Naive thymus-derived CD4-positive, alpha-beta T cell (primary cell): ENCODE data around the gene AFAP1. TPM values are rescaled to one million over a fixed set of nuclear protein-coding genes. Genes with fewer than 3 reads are reported as not detected.

Experiments
- ATAC-seq: fragments of 150-1000 bp; cut with Tn5 transposase; 2 replicates; pipeline ENCODE4 v1.10.0; 2021; ENCODE audit warnings: mild to moderate bottlenecking, moderate library complexity
- CTCF ChIA-PET: fragments of 350-600 bp; sonication (Branson Sonifier 250); formaldehyde crosslinking; loops from one replicate; lab custom pipeline; 2021; ENCODE audit warnings: antibody characterized with exemption; lab: Charles Lee
- POLR2A ChIA-PET: fragments of 350-600 bp; sonication (Branson Sonifier 250); formaldehyde crosslinking; loops from one replicate; lab custom pipeline; 2021; ENCODE audit warnings: antibody characterized with exemption, inconsistent platforms; lab: Charles Lee
- DNase-seq, 9 donors: peaks; one replicate each; pipeline versions ENCODE4 v3.0.0 to v3.0.0-alpha.2; 2020 to 2022; ENCODE audit warnings: mixed read lengths in 1 of 9
- H3K27ac ChIP-seq: one replicate; pipeline ENCODE4 v1.7.0; 2013; ENCODE audit warnings: mild to moderate bottlenecking, low read depth, low read length, moderate library complexity
- H3K27me3 ChIP-seq, 2 donors: one replicate each; pipeline ENCODE4 v1.7.0; 2013; ENCODE audit warnings: low read length in 2 of 2, mild to moderate bottlenecking in 2 of 2, moderate library complexity in 2 of 2; ENCODE audit not compliant: control insufficient read depth in 2 of 2, insufficient read depth in 2 of 2
- H3K36me3 ChIP-seq, 3 experiments: 1 replicate in 2 of 3; 2 replicates in 1 of 3; pipeline ENCODE4 v1.7.0; 2013; ENCODE audit warnings: low read length in 3 of 3, mild to moderate bottlenecking in 3 of 3, moderate library complexity in 1 of 3; ENCODE audit not compliant: insufficient read depth in 3 of 3, control insufficient read depth in 2 of 3
- H3K4me1 ChIP-seq, 2 donors: one replicate each; pipeline ENCODE4 v1.7.0; 2013; ENCODE audit warnings: low read length in 2 of 2, mild to moderate bottlenecking in 2 of 2, moderate library complexity in 1 of 2; ENCODE audit not compliant: control insufficient read depth in 2 of 2, insufficient read depth in 2 of 2
- H3K4me3 ChIP-seq: 2 replicates; pipeline ENCODE4 v1.7.0; 2013; ENCODE audit warnings: mild to moderate bottlenecking, low read length
- H3K9me3 ChIP-seq, 3 experiments: 1 replicate in 2 of 3; 2 replicates in 1 of 3; pipeline ENCODE4 v1.7.0; 2013; ENCODE audit warnings: low read length in 3 of 3; ENCODE audit not compliant: control insufficient read depth in 2 of 3
- H3K27ac Mint-ChIP-seq, 9 donors: one replicate each; pipeline ENCODE4 v1.8.0; 2020 to 2022; ENCODE audit warnings: mixed read lengths in 9 of 9, mild to moderate bottlenecking in 8 of 9, moderate library complexity in 5 of 9, inconsistent platforms in 2 of 9
- H3K27me3 Mint-ChIP-seq, 5 donors: one replicate each; pipeline ENCODE4 v1.8.0; 2021 to 2022; ENCODE audit warnings: mixed read lengths in 5 of 5, mild to moderate bottlenecking in 1 of 5
- H3K36me3 Mint-ChIP-seq, 5 donors: one replicate each; pipeline ENCODE4 v1.8.0; 2020 to 2022; ENCODE audit warnings: mixed read lengths in 5 of 5, mild to moderate bottlenecking in 3 of 5, inconsistent platforms in 1 of 5
- H3K4me1 Mint-ChIP-seq, 7 donors: one replicate each; pipeline ENCODE4 v1.8.0; 2020 to 2022; ENCODE audit warnings: mixed read lengths in 7 of 7, mild to moderate bottlenecking in 3 of 7, inconsistent platforms in 1 of 7
- H3K4me3 Mint-ChIP-seq, 10 donors: one replicate each; pipeline ENCODE4 v1.8.0; 2020 to 2022; ENCODE audit warnings: mild to moderate bottlenecking in 10 of 10, mixed read lengths in 10 of 10, moderate library complexity in 6 of 10, inconsistent platforms in 2 of 10
- H3K9me3 Mint-ChIP-seq, 11 donors: one replicate each; pipeline ENCODE4 v1.8.0; 2020 to 2022; ENCODE audit warnings: mixed read lengths in 11 of 11, mild to moderate bottlenecking in 4 of 11, inconsistent platforms in 1 of 11, moderate library complexity in 1 of 11
- intact Hi-C, 2 donors: fragments of 100-400 bp; cut with micrococcal nuclease; formaldehyde crosslinking; loops; one replicate each; pipeline ENCODE4 v1.15.1; 2023
- polyA plus RNA-seq, 2 donors: library from polyadenylated mRNA; unstranded; fragments of 300-500 nt; fragmentation: Illumina TruSeq; gene quantifications; one replicate each; pipeline ENCODE4 v1.2.3, GENCODE V29; 2021
- total RNA-seq, 6 experiments: library from RNA in 5 of 6; stranded (reverse) in 5 of 6; gene quantifications; 1 replicate in 5 of 6; 2 replicates in 1 of 6; pipeline ENCODE4 v1.2.3 and lab custom pipeline; 2021 to 2026

Gene AFAP1
- total and polyA plus RNA-seq, 7 experiments from 2014 or later, result 2.2 to 27.2 (median 9.6) TPM

DNA sequence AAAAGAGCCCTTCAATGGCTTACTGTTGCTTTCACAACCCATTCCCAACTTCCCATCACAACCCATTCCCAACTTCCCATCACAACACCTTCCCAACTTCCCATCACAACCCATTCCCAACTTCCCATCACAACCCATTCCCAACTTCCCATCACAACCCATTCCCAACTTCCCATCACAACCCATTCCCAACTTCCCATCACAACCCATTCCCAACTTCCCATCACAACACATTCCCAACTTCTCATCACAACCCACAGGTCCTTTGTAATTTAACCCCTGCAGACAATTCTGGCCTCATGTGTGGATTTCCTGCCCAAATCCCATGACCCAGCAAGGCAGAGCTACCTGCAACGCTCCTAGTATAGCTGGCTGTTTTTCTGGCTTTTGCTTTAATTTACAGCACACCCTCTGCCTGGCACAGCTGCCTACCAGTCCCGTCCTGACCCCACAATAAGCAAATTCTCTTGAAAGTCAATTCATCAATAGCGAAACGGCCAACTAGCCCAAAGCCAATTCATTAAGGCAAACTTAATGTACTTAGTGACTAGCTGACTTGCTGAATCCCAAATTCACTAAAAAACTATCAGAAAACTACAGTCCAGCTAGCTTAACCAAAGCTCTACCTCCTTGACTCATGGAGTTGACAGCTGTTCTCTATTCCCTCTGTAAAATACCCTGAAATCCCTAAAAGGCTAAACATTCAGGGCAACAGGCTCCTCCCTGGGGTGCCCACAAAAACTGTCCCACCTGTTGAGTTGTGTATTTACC lies 75.6 kb downstream of the AFAP1 start:
- peaks cover 4 to 10% (median 6%) of the 10 kb centered on the region in 11 donors for H3K9me3 Mint-ChIP-seq
- H3K36me3 ChIP-seq, result no peaks in the 10 kb centered on the region
- ATAC-seq (peak; percentile 60), DNase-seq (peak in 7 of 9 donors; percentile 20 to 68 (median 38))
- POLR2A ChIA-PET, result interaction anchor here (0.9 to 1.8 kb wide), 8 partner anchors 10 to 74 kb away, joined by 3 to 5 read pairs (median 4); no protein-coding TSS in a partner anchor
- H3K4me3 Mint-ChIP-seq, result peak overlapping the region in 7 of 10 donors; percentile 36 to 75 (median 65)
- H3K27me3 Mint-ChIP-seq, result peaks cover 0 to 6% (median 0%) of the 10 kb centered on the region in 5 donors
- peaks cover 0 to 10% of the 10 kb centered on the region in 2 donors for H3K4me1 ChIP-seq
- CTCF ChIA-PET, result interaction anchor here (0.6 to 1.7 kb wide), 5 partner anchors 11 to 75 kb away, joined by 3 to 5 read pairs (median 5); partner anchors contain the start of gene AFAP1
- no peak overlapping the region for H3K4me3 ChIP-seq
- no peak overlapping the region for H3K27ac ChIP-seq
- H3K36me3 Mint-ChIP-seq, result peaks cover 5 to 30% (median 22%) of the 10 kb centered on the region in 5 donors
- H3K27me3 ChIP-seq, result no peaks in the 10 kb centered on the region
- peak overlapping the region; percentile 67 to 96 (median 89) for H3K27ac Mint-ChIP-seq
- intact Hi-C loops, result loop anchor here (1.0 to 2.0 kb wide), 2 partner anchors 9 to 123 kb away; no protein-coding TSS in a partner anchor
- no peaks in the 10 kb centered on the region for H3K9me3 ChIP-seq
- peaks cover 8 to 45% (median 33%) of the 10 kb centered on the region in 7 donors for H3K4me1 Mint-ChIP-seq

DNA sequence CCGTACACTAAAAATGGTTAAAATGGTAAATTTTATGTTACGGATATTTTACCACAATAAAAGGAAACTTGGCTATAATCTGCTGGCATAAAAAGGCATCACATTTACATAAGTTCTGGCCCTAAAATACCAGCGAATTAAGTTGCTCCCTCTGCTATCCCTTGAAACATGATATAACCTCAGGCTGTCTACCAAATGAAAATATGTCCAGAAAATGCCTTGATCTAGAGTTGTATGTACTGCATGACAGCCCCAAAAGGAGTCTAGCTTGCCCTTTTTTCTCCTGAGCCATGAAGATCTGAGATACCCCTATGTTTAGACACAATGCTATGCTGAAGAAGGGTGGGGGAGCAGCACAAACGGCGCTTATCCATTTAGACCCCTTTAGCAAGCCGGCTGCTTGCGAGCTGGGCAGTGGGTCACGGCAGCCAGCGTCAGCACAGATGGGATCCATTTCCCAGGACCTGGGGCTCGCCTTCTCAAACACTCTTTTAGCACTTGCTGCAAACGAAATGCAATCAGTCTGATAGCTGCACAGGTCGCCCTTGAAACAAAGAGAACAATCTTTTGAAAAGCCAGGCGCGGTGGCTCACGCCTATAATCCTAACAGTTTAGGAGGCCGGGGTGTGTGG lies 77.0 kb downstream of the AFAP1 start:
- H3K36me3 Mint-ChIP-seq, result peaks cover 5 to 26% (median 14%) of the 10 kb centered on the region in 5 donors
- ChIA-PET CTCF (interaction anchor here (1.6 to 1.7 kb wide), 2 partner anchors 18 to 60 kb away, joined by 3 to 5 read pairs; no protein-coding TSS in a partner anchor), POLR2A (interaction anchor here (1.2 to 1.8 kb wide), 2 partner anchors 9 to 75 kb away, joined by 3 to 5 read pairs; no protein-coding TSS in a partner anchor)
- Histone ChIP-seq H3K9me3 (no peaks in the 10 kb centered on the region), H3K27me3 (no peaks in the 10 kb centered on the region), H3K27ac (no peak overlapping the region), H3K4me3 (no peak overlapping the region), H3K4me1 (peaks cover 2 to 4% of the 10 kb centered on the region in 2 donors), H3K36me3 (no peaks in the 10 kb centered on the region)
- peaks cover 9 to 51% (median 33%) of the 10 kb centered on the region in 7 donors for H3K4me1 Mint-ChIP-seq
- no peak for ATAC-seq
- no peak overlapping the region for H3K27ac Mint-ChIP-seq
- peaks cover 0 to 6% (median 0%) of the 10 kb centered on the region in 5 donors for H3K27me3 Mint-ChIP-seq
- no peak overlapping the region for H3K4me3 Mint-ChIP-seq
- peaks cover 4 to 8% (median 6%) of the 10 kb centered on the region in 11 donors for H3K9me3 Mint-ChIP-seq
- no peak for DNase-seq
- intact Hi-C loops, result no loop called here

DNA sequence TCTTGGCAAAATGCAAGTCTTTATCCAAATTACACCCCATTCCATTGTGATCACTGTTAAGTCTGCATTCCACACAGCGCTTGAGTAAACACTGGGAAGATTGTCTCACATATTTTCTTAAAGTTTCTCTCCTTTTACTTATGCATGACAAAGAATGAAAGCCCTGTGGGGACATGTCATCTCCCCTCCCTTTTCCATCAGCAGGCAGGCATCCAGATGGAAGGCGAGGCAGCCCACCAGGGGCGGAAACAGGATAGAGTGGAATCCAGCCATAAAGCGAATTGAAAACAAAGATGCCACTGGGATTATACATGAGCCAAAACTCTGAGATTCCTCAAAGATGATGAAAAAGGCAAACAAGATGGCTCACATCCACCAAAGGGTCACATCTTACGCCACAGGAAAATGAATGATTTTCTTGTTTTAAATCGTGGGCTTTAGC lies 78.2 kb downstream of the AFAP1 start:
- Histone ChIP-seq H3K9me3 (no peaks in the 10 kb centered on the region), H3K4me1 (peaks cover 0 to 16% of the 10 kb centered on the region in 2 donors), H3K4me3 (no peak overlapping the region), H3K27ac (no peak overlapping the region), H3K36me3 (no peaks in the 10 kb centered on the region), H3K27me3 (no peaks in the 10 kb centered on the region)
- peaks cover 4 to 8% (median 6%) of the 10 kb centered on the region in 11 donors for H3K9me3 Mint-ChIP-seq
- ATAC-seq, result no peak
- ChIA-PET POLR2A (interaction anchor here (1.2 kb wide), 1 partner anchor 10 kb away, joined by 3 read pairs; no protein-coding TSS in a partner anchor), CTCF (interaction anchor here (1.6 kb wide), 1 partner anchor 17 kb away, joined by 3 read pairs; no protein-coding TSS in a partner anchor)
- H3K27ac Mint-ChIP-seq, result no peak overlapping the region
- intact Hi-C loops, result no loop called here
- peaks cover 20 to 62% (median 40%) of the 10 kb centered on the region in 7 donors for H3K4me1 Mint-ChIP-seq
- peaks cover 5 to 24% (median 14%) of the 10 kb centered on the region in 5 donors for H3K36me3 Mint-ChIP-seq
- no peak overlapping the region for H3K4me3 Mint-ChIP-seq
- DNase-seq, result no peak
- peaks cover 0 to 6% (median 0%) of the 10 kb centered on the region in 5 donors for H3K27me3 Mint-ChIP-seq

DNA sequence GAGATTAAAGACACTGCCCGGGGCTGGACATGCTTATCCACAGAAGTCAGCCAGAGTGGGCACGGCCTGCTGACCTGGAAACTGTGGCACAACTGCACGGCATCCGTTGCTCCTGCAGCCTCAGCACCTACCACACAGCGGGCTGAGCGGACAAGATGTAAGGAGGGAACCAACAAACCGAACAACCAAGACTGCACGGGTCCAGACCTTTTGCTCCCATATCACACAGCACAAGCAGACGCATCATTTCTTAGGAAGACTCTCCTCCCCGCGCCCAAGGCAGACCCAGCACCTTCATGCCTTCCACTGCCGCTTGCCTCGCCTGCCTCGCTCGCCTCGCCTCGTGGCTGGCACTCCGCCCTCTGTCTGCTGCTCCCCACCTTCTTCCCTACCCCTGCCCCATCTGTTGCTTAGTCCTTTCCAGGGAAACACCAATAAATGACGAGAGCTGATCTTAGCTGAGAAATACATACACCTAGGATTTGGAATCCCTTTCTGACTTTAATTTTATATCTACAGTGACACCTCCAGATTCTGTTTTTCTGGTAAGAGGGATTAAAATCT lies 79.0 kb downstream of the AFAP1 start:
- peaks cover 4 to 20% of the 10 kb centered on the region in 2 donors for H3K4me1 ChIP-seq
- Mint-ChIP-seq H3K27ac (peak overlapping the region in 1 of 9 donors; percentile 23), H3K4me3 (no peak overlapping the region), H3K27me3 (peaks cover 0 to 6% (median 0%) of the 10 kb centered on the region in 5 donors), H3K4me1 (peaks cover 25 to 67% (median 48%) of the 10 kb centered on the region in 7 donors), H3K36me3 (peaks cover 5 to 22% (median 14%) of the 10 kb centered on the region in 5 donors), H3K9me3 (peaks cover 4 to 8% (median 6%) of the 10 kb centered on the region in 11 donors)
- no peak overlapping the region for H3K4me3 ChIP-seq
- no peak for ATAC-seq
- POLR2A ChIA-PET, result interaction anchor here (0.5 kb wide), 1 partner anchor 94 kb away, joined by 3 read pairs; no protein-coding TSS in a partner anchor
- no peaks in the 10 kb centered on the region for H3K27me3 ChIP-seq
- intact Hi-C loops, result no loop called here
- CTCF ChIA-PET, result no interaction called here
- DNase-seq, result no peak
- H3K36me3 ChIP-seq, result no peaks in the 10 kb centered on the region
- H3K27ac ChIP-seq, result no peak overlapping the region
- H3K9me3 ChIP-seq, result no peaks in the 10 kb centered on the region

DNA sequence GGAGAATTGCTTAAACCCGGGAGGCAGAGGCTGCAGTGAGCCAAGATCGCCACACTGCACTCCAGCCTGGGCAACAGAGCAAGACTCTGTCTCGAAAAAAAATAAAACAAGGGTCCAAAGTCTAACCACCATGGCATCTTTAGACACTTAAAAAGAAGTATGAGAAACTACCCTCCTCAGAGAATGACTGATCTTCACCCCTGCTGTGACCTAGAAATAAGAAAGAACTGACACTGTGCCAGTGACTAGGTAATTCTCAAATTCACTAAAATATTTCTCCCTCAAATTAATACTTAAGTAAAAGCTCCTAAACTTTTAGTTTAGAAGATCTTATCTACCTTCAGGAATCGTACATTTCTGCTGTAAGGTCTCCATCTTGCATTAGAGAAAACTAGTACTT lies 80.3 kb downstream of the AFAP1 start:
- intact Hi-C loops, result loop anchor here in 1 of 2 donors (10.0 kb wide), 1 partner anchor 105 kb away; no protein-coding TSS in a partner anchor
- CTCF ChIA-PET, result interaction anchor here (1.1 kb wide), 1 partner anchor 89 kb away, joined by 3 read pairs; no protein-coding TSS in a partner anchor
- H3K36me3 Mint-ChIP-seq, result peaks cover 5 to 26% (median 15%) of the 10 kb centered on the region in 5 donors

More for the DNA sequence above, 80.3 kb downstream of the AFAP1 start:
- Histone ChIP-seq H3K36me3 (no peaks in the 10 kb centered on the region), H3K27me3 (no peaks in the 10 kb centered on the region), H3K4me1 (peaks cover 18 to 30% of the 10 kb centered on the region in 2 donors), H3K4me3 (no peak overlapping the region), H3K27ac (no peak overlapping the region), H3K9me3 (no peaks in the 10 kb centered on the region)
- POLR2A ChIA-PET, result no interaction called here
- Mint-ChIP-seq H3K27ac (no peak overlapping the region), H3K4me1 (peaks cover 29 to 71% (median 58%) of the 10 kb centered on the region in 7 donors), H3K27me3 (peaks cover 0 to 6% (median 0%) of the 10 kb centered on the region in 5 donors), H3K9me3 (peaks cover 4 to 7% (median 6%) of the 10 kb centered on the region in 11 donors), H3K4me3 (no peak overlapping the region)
- DNase-seq (no peak), ATAC-seq (no peak)
